IMR-90 (cell line): ENCODE data around the gene PRKRIP1. TPM values are rescaled to one million over a fixed set of nuclear protein-coding genes. Genes with fewer than 3 reads are reported as not detected.
A peak's percentile ranks its signal among the peaks of the same experiment; 100 is the strongest.

Experiments
- ATAC-seq: fragments of 200-7000 bp; cut with Tn5 transposase; 2 replicates; pipeline ENCODE4 v1.9.1; 2020; ENCODE audit warnings: low read depth, mild to moderate bottlenecking, moderate library complexity
- BruUV-seq: library from RNA; stranded (reverse); fragments of 400-500 nt; replicated peaks from 2 replicates; lab custom pipeline; 2021; lab: Mats Ljungman, UMichigan
- CTCF ChIA-PET: fragments of 300-600 bp; formaldehyde crosslinking; extraction: SDS; loops from one replicate; lab custom pipeline; 2021; ENCODE audit warnings: antibody characterized with exemption; lab: Yijun Ruan, JAX
- POLR2A ChIA-PET: fragments of 300-600 bp; sonication (Branson Sonifier 250); formaldehyde crosslinking; loops from one replicate; lab custom pipeline; 2022; ENCODE audit warnings: antibody characterized with exemption; ENCODE audit not compliant: unreplicated experiment; lab: Charles Lee
- DNase-seq: peaks from one replicate; pipeline ENCODE4 v3.0.0; 2013
- H2AFZ ChIP-seq: replicated peaks from 2 replicates; pipeline ENCODE3; 2013; ENCODE audit warnings: low read length, mild to moderate bottlenecking; ENCODE audit not compliant: poor library complexity
- H2AK5ac ChIP-seq: 2 replicates; pipeline ENCODE4 v1.6.1; 2013; ENCODE audit warnings: low read depth, low read length, inconsistent platforms
- H2AK9ac ChIP-seq: replicated peaks from 2 replicates; pipeline ENCODE3; 2013; ENCODE audit warnings: mild to moderate bottlenecking, low read depth, low read length, moderate library complexity; ENCODE audit not compliant: poor library complexity
- H2BK120ac ChIP-seq: 2 replicates; pipeline ENCODE4 v1.6.1; 2013; ENCODE audit warnings: low read depth, low read length, inconsistent platforms
- H2BK15ac ChIP-seq: 3 replicates; pipeline ENCODE4 v1.6.1; 2013; ENCODE audit warnings: low read depth, low read length, inconsistent platforms
- H2BK20ac ChIP-seq: 2 replicates; pipeline ENCODE4 v1.6.1; 2013; ENCODE audit warnings: low read depth, mild to moderate bottlenecking, inconsistent platforms, low read length, moderate library complexity
- H2BK5ac ChIP-seq: 2 replicates; pipeline ENCODE4 v1.6.1; 2013; ENCODE audit warnings: mild to moderate bottlenecking, low read depth, low read length, inconsistent platforms; ENCODE audit not compliant: poor library complexity, severe bottlenecking
- H3K14ac ChIP-seq: replicated peaks from 2 replicates; pipeline ENCODE4 v1.6.1; 2013; ENCODE audit warnings: low read depth, low read length, inconsistent platforms
- H3K18ac ChIP-seq: 2 replicates; pipeline ENCODE4 v1.6.1; 2013; ENCODE audit warnings: low read depth, low read length, control low read depth
- H3K23ac ChIP-seq: 2 replicates; pipeline ENCODE4 v1.6.1; 2013; ENCODE audit warnings: low read depth, low read length, inconsistent platforms
- H3K27ac ChIP-seq: 2 replicates; pipeline ENCODE4 v1.5.1; 2013; ENCODE audit warnings: mild to moderate bottlenecking, control low read depth, low read length; ENCODE audit not compliant: insufficient read depth
- H3K27me3 ChIP-seq: 2 replicates; pipeline ENCODE4 v1.6.1; 2013; ENCODE audit warnings: low read length; ENCODE audit not compliant: control insufficient read depth, insufficient read depth
- H3K36me3 ChIP-seq: 2 replicates; pipeline ENCODE4 v1.6.1; 2013; ENCODE audit warnings: low read length, mixed read lengths; ENCODE audit not compliant: control insufficient read depth, insufficient read depth
- H3K4ac ChIP-seq: 2 replicates; pipeline ENCODE4 v1.6.1; 2013; ENCODE audit warnings: low read depth, low read length, inconsistent platforms
- H3K4me1 ChIP-seq: 2 replicates; pipeline ENCODE4 v1.6.1; 2013; ENCODE audit warnings: low read length, mixed read lengths; ENCODE audit not compliant: control insufficient read depth, insufficient read depth
- H3K4me2 ChIP-seq: 2 replicates; pipeline ENCODE4 v1.6.1; 2013; ENCODE audit warnings: low read depth, mild to moderate bottlenecking, control low read depth, low read length, moderate library complexity
- H3K4me3 ChIP-seq: 2 replicates; pipeline ENCODE4 v1.5.1; 2013; ENCODE audit warnings: low read depth, mild to moderate bottlenecking, control low read depth, low read length, moderate library complexity; ENCODE audit not compliant: insufficient read depth
- H3K56ac ChIP-seq: 2 replicates; pipeline ENCODE4 v1.6.1; 2013; ENCODE audit warnings: low read length, inconsistent platforms; ENCODE audit not compliant: insufficient read depth; ENCODE audit errors: extremely low read depth
- H3K79me1 ChIP-seq, 2 experiments: 2 replicates each; pipeline ENCODE4 v1.6.1; 2013; ENCODE audit warnings: low read length in 2 of 2, inconsistent platforms in 1 of 2, low read depth in 1 of 2
- H3K9ac ChIP-seq: 2 replicates; pipeline ENCODE4 v1.6.1; 2013; ENCODE audit warnings: low read depth, low read length, control low read depth
- H3K9me1 ChIP-seq: 2 replicates; pipeline ENCODE4 v1.6.1; 2013; ENCODE audit warnings: low read length, inconsistent platforms; ENCODE audit not compliant: insufficient read depth
- H3K9me3 ChIP-seq: 2 replicates; pipeline ENCODE4 v1.6.1; 2013; ENCODE audit warnings: low read length; ENCODE audit not compliant: control insufficient read depth, insufficient read depth
- H4K20me1 ChIP-seq: 2 replicates; pipeline ENCODE4 v1.6.1; 2013; ENCODE audit warnings: low read length, inconsistent platforms; ENCODE audit not compliant: insufficient read depth
- H4K5ac ChIP-seq: 2 replicates; pipeline ENCODE4 v1.6.1; 2013; ENCODE audit warnings: mild to moderate bottlenecking, low read depth, low read length, control low read depth
- H4K8ac ChIP-seq, 2 experiments: 2 replicates each; pipeline ENCODE4 v1.6.1; 2013; ENCODE audit warnings: low read depth in 2 of 2, low read length in 2 of 2, control low read depth in 1 of 2, inconsistent platforms in 1 of 2
- H4K91ac ChIP-seq: 2 replicates; pipeline ENCODE4 v1.6.1; 2013; ENCODE audit warnings: low read depth, low read length, inconsistent platforms; ENCODE audit not compliant: insufficient read depth
- CEBPB ChIP-seq: IDR thresholded peaks from 2 replicates; pipeline ENCODE4 v1.6.1; 2012; ENCODE audit warnings: low read depth, low read length, improper control_type of control experiment
- WGBS, 2 experiments: methylation state at CpG; one replicate each; pipeline versions ENCODE4 v1.1.5 to v1.1.7; 2013; ENCODE audit warnings: missing lambda C conversion rate in 2 of 2; ENCODE audit not compliant: insufficient read length in 1 of 2; ENCODE audit errors: extremely low coverage in 2 of 2; 5-methylcytosine and 5-hydroxymethylcytosine counted together
- dilution Hi-C: fragments of 300-500 bp; cut with HindIII; formaldehyde crosslinking; loops from one replicate; pipeline ENCODE4 v1.14.3; 2018; ENCODE audit warnings: low sequenced_read_pairs; ENCODE audit not compliant: unreplicated experiment
- in situ Hi-C: fragments of 300-500 bp; cut with MboI; formaldehyde crosslinking; loops from 3 replicates; pipeline ENCODE4 v1.14.3; 2019; ENCODE audit warnings: low sequenced_read_pairs, inconsistent platforms, mixed read lengths
- intact Hi-C: fragments of 100-400 bp; cut with micrococcal nuclease; formaldehyde crosslinking; loops from 2 replicates; pipeline ENCODE4 v1.10.0; 2022
- polyA plus RNA-seq, 3 experiments: library from polyadenylated mRNA; depleted of rRNA; stranded (reverse); fragments of >200 nt; gene quantifications; 2 replicates each; pipeline ENCODE4 v1.2.3, GENCODE V29; 2012; ENCODE audit warnings: low replicate concordance in 1 of 3
- total RNA-seq: library from RNA; depleted of rRNA; stranded (reverse); fragments of >200 nt; gene quantifications from 2 replicates; pipeline ENCODE4 v1.2.3, GENCODE V29; 2012

PRKRIP1 gene
- total and polyA plus RNA-seq, 2 of the 4 experiments (the other 2 are of a cell fraction): 6.5 to 21.6 TPM

- H2AFZ ChIP-seq: no peak overlapping the region
- no peak overlapping the region for H3K18ac ChIP-seq
- no peak overlapping the region for H3K14ac ChIP-seq
- DNase-seq (no peak), ATAC-seq (no peak)
- no peak overlapping the region for H3K9ac ChIP-seq
- no peak overlapping the region for H3K27ac ChIP-seq
- H3K36me3 ChIP-seq: peaks cover 39% of the 10 kb centered on the region
- H3K9me3 ChIP-seq: no peaks in the 10 kb centered on the region
- peak overlapping the region; percentile 23 for H2AK9ac ChIP-seq
- ChIA-PET POLR2A (no interaction called here), CTCF (interaction anchor here (0.5 kb wide), 1 partner anchor 1594 kb away, joined by 3 read pairs; the partner anchor contains the start of gene SRRT)
- H2BK15ac ChIP-seq: no peak overlapping the region
- H4K91ac ChIP-seq: no peak overlapping the region
- peaks cover 10 to 32% of the 10 kb centered on the region in 2 experiments for H3K79me1 ChIP-seq
- H3K4me1 ChIP-seq: peaks cover 2% of the 10 kb centered on the region; the same call in 1 of the 2 replicates
- H3K27me3 ChIP-seq: no peaks in the 10 kb centered on the region
- H2BK5ac ChIP-seq: no peak overlapping the region
- H2BK20ac ChIP-seq: no peak overlapping the region
- no peak for TF ChIP-seq CEBPB
- H2BK120ac ChIP-seq: no peak overlapping the region
- intact Hi-C loops (no loop called here), dilution Hi-C loops (no loop called here), in situ Hi-C loops (no loop called here)
- no peak overlapping the region for H3K23ac ChIP-seq
- no peak overlapping the region for H4K5ac ChIP-seq
- BruUV-seq: no TSS peak
- 93% methylated on average over 13 of the region's 24 CpGs; no CpG with 5 or more reads in 1 of the 2 experiments for WGBS, 2 experiments
- H3K9me1 ChIP-seq: peaks cover 9% of the 10 kb centered on the region
- no peak overlapping the region for H3K4ac ChIP-seq
- no peak overlapping the region for H2AK5ac ChIP-seq
- no peak overlapping the region for H3K4me3 ChIP-seq
- peaks cover 11% of the 10 kb centered on the region for H4K20me1 ChIP-seq
- no peak overlapping the region for H4K8ac ChIP-seq
- no peak overlapping the region for H3K4me2 ChIP-seq
- H3K56ac ChIP-seq: no peak overlapping the region
Measured at GRCh38 chr7:102469351-102469971, 73.3 kb downstream of the PRKRIP1 start.
